ENCODE results near the gene DMTF1. TPM values are rescaled to one million over a fixed set of nuclear protein-coding genes. Genes with fewer than 3 reads are reported as not detected.

Gene DMTF1
- total RNA-seq, 1 experiment from 2014 or later = 58.3 TPM

DNA sequence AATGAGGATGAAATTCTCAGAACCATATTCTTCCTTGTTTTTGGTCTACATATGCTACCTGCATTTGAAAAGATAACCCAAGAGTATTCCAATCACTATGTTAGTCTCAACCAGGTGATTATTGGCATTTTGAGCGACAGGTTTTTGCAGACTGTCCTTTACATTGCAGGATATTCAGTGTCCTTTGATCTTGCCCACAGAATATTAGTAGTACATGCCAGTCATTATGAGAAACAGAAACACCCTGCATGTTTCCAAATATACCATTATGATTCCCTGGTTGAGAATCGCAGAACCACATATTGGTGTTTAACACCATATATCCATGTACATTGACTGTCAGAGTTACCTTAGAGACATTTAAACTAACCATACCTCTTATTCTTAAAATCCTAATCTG, 36.7 kb downstream of the DMTF1 start:
- Mint-ChIP-seq H3K36me3 (ENCODE audit: insufficient read depth, unreplicated experiment) (peaks cover 25% of the 10 kb centered on the region), H3K4me1 (ENCODE audit: low read depth, unreplicated experiment) (no peaks in the 10 kb centered on the region), H3K27ac (ENCODE audit: unreplicated experiment) (no peak overlapping the region), H3K27me3 (ENCODE audit: unreplicated experiment) (no peaks in the 10 kb centered on the region), H3K4me3 (ENCODE audit: low read depth, unreplicated experiment) (no peak overlapping the region), H3K9me3 (ENCODE audit: low read depth, unreplicated experiment) (no peaks in the 10 kb centered on the region)
- no TSS peak for BruUV-seq (replicated peaks)
- intact Hi-C loops (cut with micrococcal nuclease; ENCODE audit: unreplicated experiment) = no loop called here
- TF ChIP-seq, protein P1, sequence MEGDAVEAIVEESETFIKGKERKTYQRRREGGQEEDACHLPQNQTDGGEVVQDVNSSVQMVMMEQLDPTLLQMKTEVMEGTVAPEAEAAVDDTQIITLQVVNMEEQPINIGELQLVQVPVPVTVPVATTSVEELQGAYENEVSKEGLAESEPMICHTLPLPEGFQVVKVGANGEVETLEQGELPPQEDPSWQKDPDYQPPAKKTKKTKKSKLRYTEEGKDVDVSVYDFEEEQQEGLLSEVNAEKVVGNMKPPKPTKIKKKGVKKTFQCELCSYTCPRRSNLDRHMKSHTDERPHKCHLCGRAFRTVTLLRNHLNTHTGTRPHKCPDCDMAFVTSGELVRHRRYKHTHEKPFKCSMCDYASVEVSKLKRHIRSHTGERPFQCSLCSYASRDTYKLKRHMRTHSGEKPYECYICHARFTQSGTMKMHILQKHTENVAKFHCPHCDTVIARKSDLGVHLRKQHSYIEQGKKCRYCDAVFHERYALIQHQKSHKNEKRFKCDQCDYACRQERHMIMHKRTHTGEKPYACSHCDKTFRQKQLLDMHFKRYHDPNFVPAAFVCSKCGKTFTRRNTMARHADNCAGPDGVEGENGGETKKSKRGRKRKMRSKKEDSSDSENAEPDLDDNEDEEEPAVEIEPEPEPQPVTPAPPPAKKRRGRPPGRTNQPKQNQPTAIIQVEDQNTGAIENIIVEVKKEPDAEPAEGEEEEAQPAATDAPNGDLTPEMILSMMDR (IDR thresholded peaks at IDR 0.05; ENCODE audit: unreplicated experiment) = no peak
- CTCF ChIA-PET = no interaction called here
- DNase-seq = no peak

DNA sequence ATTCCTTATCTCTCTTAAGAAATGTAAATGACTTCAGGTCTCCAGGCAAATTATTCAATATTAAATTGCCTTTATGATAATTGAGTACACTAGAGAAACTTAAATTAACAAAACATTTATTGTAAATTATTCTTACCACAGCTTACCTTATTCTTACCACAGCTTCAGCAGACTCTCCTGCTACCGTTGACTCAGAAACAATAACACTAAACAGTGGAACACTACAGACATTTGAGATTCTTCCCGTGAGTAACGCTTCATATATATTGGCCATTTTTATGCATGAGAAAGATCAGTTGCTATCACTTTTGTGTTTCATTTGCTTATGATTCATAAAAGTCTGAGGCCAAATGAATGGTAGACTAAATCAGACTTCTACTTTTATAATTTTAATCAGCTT, 38.5 kb downstream of the DMTF1 start:
- Mint-ChIP-seq H3K9me3 (ENCODE audit: low read depth, unreplicated experiment) (no peaks in the 10 kb centered on the region), H3K36me3 (ENCODE audit: insufficient read depth, unreplicated experiment) (peaks cover 37% of the 10 kb centered on the region), H3K4me3 (ENCODE audit: low read depth, unreplicated experiment) (no peak overlapping the region), H3K4me1 (ENCODE audit: low read depth, unreplicated experiment) (no peaks in the 10 kb centered on the region), H3K27ac (ENCODE audit: unreplicated experiment) (no peak overlapping the region), H3K27me3 (ENCODE audit: unreplicated experiment) (no peaks in the 10 kb centered on the region)
- intact Hi-C loops (cut with micrococcal nuclease; ENCODE audit: unreplicated experiment) = no loop called here
- TF ChIP-seq, protein P1 (IDR thresholded peaks at IDR 0.05; ENCODE audit: unreplicated experiment) = no peak
- DNase-seq = no peak
- CTCF ChIA-PET = no interaction called here
- BruUV-seq (replicated peaks) = no TSS peak

DNA sequence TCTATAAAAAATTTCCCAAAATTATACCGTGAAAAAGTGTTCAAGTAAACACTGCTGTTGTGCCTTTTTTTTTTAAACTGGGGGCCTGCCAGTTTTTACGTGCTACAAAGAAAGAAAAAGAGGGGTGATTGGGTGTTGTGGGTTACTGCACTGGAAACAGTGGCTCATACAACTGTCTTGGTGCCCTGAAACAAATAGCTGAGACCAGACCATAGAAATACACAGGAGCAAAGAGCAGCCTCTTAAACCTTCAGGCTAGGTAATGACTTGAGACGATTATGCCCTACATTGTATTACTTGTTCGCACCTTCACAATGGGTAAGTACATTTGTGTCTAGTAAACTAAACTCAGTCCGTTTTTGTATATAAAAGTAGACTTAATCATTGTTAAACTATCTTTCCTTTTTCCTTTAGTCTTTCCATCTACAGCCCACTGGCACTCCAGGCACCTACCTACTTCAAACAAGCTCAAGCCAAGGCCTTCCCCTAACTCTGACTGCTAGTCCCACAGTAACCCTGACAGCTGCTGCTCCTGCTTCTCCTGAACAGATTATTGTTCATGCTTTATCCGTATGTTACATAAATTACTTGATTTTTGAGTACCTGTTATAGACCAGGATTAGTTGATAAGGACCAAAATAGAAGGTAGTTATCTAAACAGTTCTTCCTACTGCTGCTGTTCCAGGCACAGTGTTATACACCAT, 40.7 kb downstream of the DMTF1 start:
- Mint-ChIP-seq H3K27ac (ENCODE audit: unreplicated experiment) (peak overlapping the region; percentile 68), H3K4me1 (ENCODE audit: low read depth, unreplicated experiment) (no peaks in the 10 kb centered on the region), H3K9me3 (ENCODE audit: low read depth, unreplicated experiment) (no peaks in the 10 kb centered on the region), H3K36me3 (ENCODE audit: insufficient read depth, unreplicated experiment) (peaks cover 44% of the 10 kb centered on the region), H3K27me3 (ENCODE audit: unreplicated experiment) (no peaks in the 10 kb centered on the region), H3K4me3 (ENCODE audit: low read depth, unreplicated experiment) (no peak overlapping the region)
- CTCF ChIA-PET = no interaction called here
- TF ChIP-seq, protein P1 (IDR thresholded peaks at IDR 0.05; ENCODE audit: unreplicated experiment) = no peak
- intact Hi-C loops (cut with micrococcal nuclease; ENCODE audit: unreplicated experiment) = no loop called here
- BruUV-seq (replicated peaks) = no TSS peak
- no peak for DNase-seq

DNA sequence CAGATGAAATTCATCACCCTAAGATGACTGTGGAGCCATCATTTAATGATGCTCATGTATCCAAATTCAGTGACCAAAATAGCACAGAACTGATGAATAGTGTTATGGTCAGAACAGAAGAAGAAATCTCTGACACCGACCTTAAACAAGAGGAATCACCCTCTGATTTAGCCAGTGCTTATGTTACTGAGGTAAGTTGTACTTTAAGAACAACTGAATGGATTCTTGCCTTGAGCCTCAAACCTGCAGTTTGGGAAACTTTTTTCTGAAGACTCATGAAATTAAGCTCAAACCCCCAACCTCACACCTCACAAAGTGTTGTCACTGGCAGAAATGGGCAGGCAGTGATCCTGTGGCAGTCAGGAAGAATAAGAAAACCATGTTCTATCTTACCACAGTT, 41.7 kb downstream of the DMTF1 start:
- no peaks in the 10 kb centered on the region for H3K9me3 Mint-ChIP-seq (ENCODE audit: low read depth, unreplicated experiment)
- H3K27ac Mint-ChIP-seq (ENCODE audit: unreplicated experiment) = no peak overlapping the region
- H3K4me1 Mint-ChIP-seq (ENCODE audit: low read depth, unreplicated experiment) = no peaks in the 10 kb centered on the region
- TF ChIP-seq, protein P1 (IDR thresholded peaks at IDR 0.05; ENCODE audit: unreplicated experiment) = no peak
- BruUV-seq (replicated peaks) = no TSS peak
- no peak for DNase-seq
- no peak overlapping the region for H3K4me3 Mint-ChIP-seq (ENCODE audit: low read depth, unreplicated experiment)
- intact Hi-C loops (cut with micrococcal nuclease; ENCODE audit: unreplicated experiment) = no loop called here
- H3K36me3 Mint-ChIP-seq (ENCODE audit: insufficient read depth, unreplicated experiment) = peaks cover 40% of the 10 kb centered on the region
- CTCF ChIA-PET = no interaction called here
- H3K27me3 Mint-ChIP-seq (ENCODE audit: unreplicated experiment) = no peaks in the 10 kb centered on the region
